Endothelial cell (in vitro differentiated cells): ENCODE data around the gene ERCC1. TPM values are rescaled to one million over a fixed set of nuclear protein-coding genes. Genes with fewer than 3 reads are reported as not detected.

Experiments used
- DNase-seq: peaks from one replicate; pipeline ENCODE4 v3.0.0; 2021; ENCODE audit warnings: low spot score
- H3K27ac Mint-ChIP-seq: one replicate; pipeline ENCODE4 v1.8.0; 2021; ENCODE audit warnings: mixed read lengths, inconsistent platforms; ENCODE audit not compliant: unreplicated experiment
- H3K27me3 Mint-ChIP-seq: one replicate; pipeline ENCODE4 v1.8.0; 2021; ENCODE audit warnings: mild to moderate bottlenecking, moderate library complexity, mixed read lengths, inconsistent platforms; ENCODE audit not compliant: unreplicated experiment
- H3K36me3 Mint-ChIP-seq: one replicate; pipeline ENCODE4 v1.8.0; 2021; ENCODE audit warnings: mild to moderate bottlenecking, low read depth, mixed read lengths, inconsistent platforms; ENCODE audit not compliant: unreplicated experiment
- H3K4me1 Mint-ChIP-seq: one replicate; pipeline ENCODE4 v1.8.0; 2021; ENCODE audit warnings: mild to moderate bottlenecking, mixed read lengths, inconsistent platforms; ENCODE audit not compliant: unreplicated experiment
- H3K4me3 Mint-ChIP-seq: one replicate; pipeline ENCODE4 v1.8.0; 2021; ENCODE audit warnings: mild to moderate bottlenecking, mixed read lengths, inconsistent platforms; ENCODE audit not compliant: unreplicated experiment
- H3K9me3 Mint-ChIP-seq: one replicate; pipeline ENCODE4 v1.8.0; 2021; ENCODE audit warnings: mixed read lengths, inconsistent platforms; ENCODE audit not compliant: unreplicated experiment
- microRNA-seq: library from miRNA; unstranded; fragments of <30 nt; microRNA quantifications from one replicate; pipeline ENCODE4, GENCODE V29; 2020; ENCODE audit not compliant: unreplicated experiment
- total RNA-seq: library from RNA; stranded (reverse); fragmentation: NEBNext Ultra II Directional; extraction: Animal tissue kit (Norgen Biotek cat#: 25700); gene quantifications from one replicate; pipeline ENCODE4 v1.2.1, GENCODE V29; 2021; ENCODE audit not compliant: unreplicated experiment
- TF ChIP-seq, protein P1 (sequence below): fragments of 200-600 bp; sonication (generic); IDR thresholded peaks from one replicate; pipeline ENCODE4 v1.5.0; 2021; ENCODE audit warnings: antibody characterized with exemption; ENCODE audit not compliant: unreplicated experiment

Gene ERCC1
- total RNA-seq, 1 donor from 2014 or later: 62.8 TPM

DNA sequence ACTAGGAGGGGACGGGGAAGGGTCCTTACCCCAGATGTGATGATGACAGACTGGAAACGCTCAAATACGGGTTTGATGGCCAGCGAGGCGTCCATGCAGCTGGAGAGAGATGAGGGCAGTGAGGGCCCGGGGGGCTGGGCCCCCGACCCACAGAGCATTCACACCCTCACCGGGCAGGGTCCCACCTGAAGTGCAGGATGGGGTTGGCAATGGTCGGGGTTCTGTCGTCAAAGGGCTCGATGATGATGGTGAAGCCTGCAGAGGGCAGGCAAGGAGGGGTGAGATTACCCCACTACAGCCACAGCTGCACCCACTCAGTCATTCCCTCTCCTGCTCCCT lies 66.3 kb downstream of the ERCC1 start:
- no peak overlapping the region for H3K27ac Mint-ChIP-seq
- DNase-seq: no peak
- peaks cover 45% of the 10 kb centered on the region for H3K36me3 Mint-ChIP-seq
- peaks cover 3% of the 10 kb centered on the region for H3K4me1 Mint-ChIP-seq
- no peaks in the 10 kb centered on the region for H3K9me3 Mint-ChIP-seq
- H3K27me3 Mint-ChIP-seq: peaks cover 2% of the 10 kb centered on the region
- no peak overlapping the region for H3K4me3 Mint-ChIP-seq
- TF ChIP-seq, protein P1, sequence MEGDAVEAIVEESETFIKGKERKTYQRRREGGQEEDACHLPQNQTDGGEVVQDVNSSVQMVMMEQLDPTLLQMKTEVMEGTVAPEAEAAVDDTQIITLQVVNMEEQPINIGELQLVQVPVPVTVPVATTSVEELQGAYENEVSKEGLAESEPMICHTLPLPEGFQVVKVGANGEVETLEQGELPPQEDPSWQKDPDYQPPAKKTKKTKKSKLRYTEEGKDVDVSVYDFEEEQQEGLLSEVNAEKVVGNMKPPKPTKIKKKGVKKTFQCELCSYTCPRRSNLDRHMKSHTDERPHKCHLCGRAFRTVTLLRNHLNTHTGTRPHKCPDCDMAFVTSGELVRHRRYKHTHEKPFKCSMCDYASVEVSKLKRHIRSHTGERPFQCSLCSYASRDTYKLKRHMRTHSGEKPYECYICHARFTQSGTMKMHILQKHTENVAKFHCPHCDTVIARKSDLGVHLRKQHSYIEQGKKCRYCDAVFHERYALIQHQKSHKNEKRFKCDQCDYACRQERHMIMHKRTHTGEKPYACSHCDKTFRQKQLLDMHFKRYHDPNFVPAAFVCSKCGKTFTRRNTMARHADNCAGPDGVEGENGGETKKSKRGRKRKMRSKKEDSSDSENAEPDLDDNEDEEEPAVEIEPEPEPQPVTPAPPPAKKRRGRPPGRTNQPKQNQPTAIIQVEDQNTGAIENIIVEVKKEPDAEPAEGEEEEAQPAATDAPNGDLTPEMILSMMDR: no peak

Small RNAs within 50 kb of the gene (microRNA-seq; reads per million reads assigned to microRNA genes)
- gene MIR6088: not detected

Other genes with a start within 250 kb of the ERCC1 start
- 86.2 TPM for gene TRAPPC6A, start 245.7 kb downstream of the ERCC1 start, total RNA-seq
- 22.7 TPM for gene BLOC1S3, start 245.1 kb downstream of the ERCC1 start, total RNA-seq
- 5.5 TPM for gene EXOC3L2, start 178.5 kb downstream of the ERCC1 start, total RNA-seq
- gene MARK4, start 172.6 kb downstream of the ERCC1 start, total RNA-seq: 165 TPM
- not detected for gene CKM, start 101.0 kb downstream of the ERCC1 start, total RNA-seq
- gene KLC3, start 83.2 kb downstream of the ERCC1 start, total RNA-seq: 0.44 TPM
- gene ERCC2, start 53.3 kb downstream of the ERCC1 start, total RNA-seq: 44.2 TPM
- gene PPP1R13L, start 18.8 kb downstream of the ERCC1 start, total RNA-seq: 13.2 TPM
- gene POLR1G, start 17.3 kb downstream of the ERCC1 start, total RNA-seq: 4.4 TPM
- gene FOSB, start 44.1 kb upstream of the ERCC1 start, total RNA-seq: 64.2 TPM
- 25.3 TPM for gene RTN2, start 73.1 kb upstream of the ERCC1 start, total RNA-seq
- gene PPM1N, start 74.5 kb upstream of the ERCC1 start, total RNA-seq: 0.33 TPM
- 246 TPM for gene VASP, start 83.6 kb upstream of the ERCC1 start, total RNA-seq
- 13.4 TPM for gene OPA3, start 160.9 kb upstream of the ERCC1 start, total RNA-seq
- 13.5 TPM for gene GPR4, start 178.3 kb upstream of the ERCC1 start, total RNA-seq
- 20.3 TPM for gene EML2, start 215.5 kb upstream of the ERCC1 start, total RNA-seq
- 1.6 TPM for gene GIPR, start 244.3 kb upstream of the ERCC1 start, total RNA-seq